Activated effector memory CD4-positive, alpha-beta T cell treated with Interleukin-2 at 50 U/mL for 16 hours (primary cell): ENCODE data around the gene CREBRF.
"Not testable (repeated sequence)": the region's sequence is repeated elsewhere in the genome, so short reads cannot be mapped to it uniquely, and the experiment has no call there.

Source experiments
- DNase-seq: peaks from one replicate; pipeline ENCODE4 v3.0.0-alpha.2; 2020

CREBRF gene

DNA sequence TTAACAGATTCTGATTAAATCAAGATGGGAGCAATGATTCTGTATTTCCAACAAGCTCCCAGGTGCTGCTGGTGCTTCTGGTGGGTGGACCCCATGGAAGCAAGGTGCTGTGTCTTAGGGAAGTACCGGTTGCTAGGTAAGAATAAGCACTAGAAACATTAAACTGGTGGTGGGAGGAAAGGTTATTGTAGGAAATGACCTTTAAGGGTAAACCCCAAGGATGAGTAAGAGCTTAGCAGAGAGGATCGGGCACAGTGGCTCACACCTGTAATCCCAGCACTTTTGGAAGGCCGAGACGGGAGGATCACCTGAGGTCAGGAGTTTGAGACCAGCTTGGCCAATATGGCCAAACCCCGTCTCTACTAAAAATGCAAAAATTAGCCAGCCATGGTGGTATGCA lies 16.2 kb upstream of the CREBRF start:
- no peak for DNase-seq

DNA sequence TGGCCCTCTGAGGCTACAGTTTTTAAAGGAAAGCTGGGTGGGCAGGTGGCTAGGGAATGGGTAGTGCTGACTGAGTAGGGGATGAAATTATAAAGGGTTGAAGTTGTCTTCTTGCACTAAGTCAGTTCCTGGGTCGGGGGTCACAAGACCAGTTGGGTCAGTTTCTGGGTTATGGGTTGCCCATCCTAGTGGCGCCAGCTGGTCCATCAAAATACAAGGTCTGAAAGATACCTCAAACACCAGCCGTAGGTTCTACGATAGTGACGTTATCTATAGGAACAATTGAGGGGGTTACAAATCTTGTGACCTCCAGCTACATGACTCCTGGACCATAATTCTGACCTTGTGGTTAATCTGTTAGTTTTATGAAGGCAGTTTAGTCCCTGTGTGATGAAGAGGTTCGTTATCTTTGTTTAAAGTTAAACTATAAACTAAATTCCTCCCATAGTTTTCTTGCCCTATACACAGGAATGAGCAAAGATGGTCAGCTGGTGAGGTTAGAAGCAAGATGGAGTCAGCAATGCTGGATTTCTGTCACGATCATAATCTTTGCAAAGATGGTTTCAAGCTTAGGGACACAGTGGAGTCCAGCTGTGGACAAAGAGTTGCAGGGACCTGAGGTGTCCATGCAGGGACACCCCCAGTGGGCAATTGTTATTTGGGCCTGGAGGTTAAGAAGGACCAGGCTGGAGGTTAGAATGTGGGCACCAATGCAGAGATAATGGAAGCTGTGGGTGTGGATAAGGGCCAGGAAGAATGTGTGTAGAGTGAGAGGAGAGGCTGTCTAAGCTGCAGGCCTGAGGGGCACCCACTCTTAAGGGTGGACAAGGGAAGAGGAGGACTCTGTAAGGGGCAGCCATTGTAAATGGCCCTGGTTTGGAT lies 14.0 kb upstream of the CREBRF start:
- no peak for DNase-seq

DNA sequence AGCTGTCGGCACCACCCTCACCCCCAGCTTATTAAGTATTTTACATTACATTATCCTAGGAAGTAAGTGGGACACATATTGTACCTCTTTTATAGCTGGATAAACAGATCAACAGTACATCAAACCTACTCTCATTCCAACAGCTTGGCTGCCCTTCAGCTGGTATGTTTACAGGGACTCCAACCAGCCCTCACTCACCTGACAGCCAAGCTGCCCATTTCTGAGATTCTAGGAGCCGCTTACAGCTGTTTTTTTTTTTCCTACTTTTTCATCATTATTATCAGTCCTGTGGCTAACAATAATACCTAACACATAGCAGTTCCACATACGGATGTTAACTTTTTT lies 13.4 kb upstream of the CREBRF start:
- DNase-seq: no peak

DNA sequence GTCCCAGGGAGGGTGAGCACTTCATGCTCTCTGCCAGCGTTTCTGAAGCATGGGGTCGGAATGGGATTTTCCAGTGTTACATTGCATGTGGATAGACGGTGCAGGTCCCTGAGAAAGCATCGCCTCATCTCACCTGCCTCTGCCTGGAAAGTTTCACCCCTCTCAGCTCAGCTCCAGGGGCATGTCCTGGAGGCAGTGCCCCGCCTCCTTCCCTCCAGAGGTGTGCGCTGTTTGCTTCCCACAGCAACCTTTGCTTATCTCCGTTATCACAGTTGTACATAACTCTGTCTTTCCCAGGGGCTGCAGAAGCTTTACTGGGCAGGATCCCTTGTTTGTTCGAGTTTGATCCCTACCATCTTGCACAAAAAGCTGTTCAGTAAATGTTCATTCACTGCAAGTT lies 10.7 kb upstream of the CREBRF start:
- DNase-seq: no peak

DNA sequence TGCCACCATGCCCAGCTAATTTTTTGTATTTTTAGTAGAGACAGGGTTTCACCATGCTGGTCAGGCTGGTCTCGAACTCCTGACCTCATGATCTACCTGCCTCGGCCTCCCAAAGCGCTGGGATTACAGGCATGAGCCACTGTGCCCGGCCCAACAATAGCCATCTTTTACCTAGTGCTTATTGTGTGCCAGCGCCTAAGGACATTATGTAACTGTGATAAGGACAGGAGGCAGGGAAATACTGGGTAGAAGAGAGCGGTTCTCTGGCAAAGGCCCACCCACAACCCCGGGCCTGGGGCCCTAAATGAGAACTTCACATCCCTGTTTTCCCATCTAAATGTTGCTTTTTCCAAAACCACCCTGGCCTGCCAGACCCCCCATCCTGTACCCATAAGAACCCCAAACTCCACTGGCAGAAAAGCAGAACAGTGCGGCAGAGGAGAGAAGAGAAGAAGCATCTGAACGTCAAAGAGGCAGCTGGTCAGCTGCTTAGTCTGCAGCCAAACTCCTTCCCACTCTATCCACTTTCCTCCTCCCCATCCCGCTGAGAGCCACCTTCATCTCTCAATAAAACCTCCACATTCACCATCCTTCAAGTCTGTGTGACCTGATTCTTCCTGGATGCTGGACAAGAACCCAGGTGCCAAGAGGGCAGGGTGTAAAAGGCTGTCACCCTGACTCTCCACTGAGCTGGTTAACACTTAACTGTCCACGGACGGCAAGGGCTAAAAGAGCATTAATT lies 8.9 kb upstream of the CREBRF start:
- DNase-seq: not testable (repeated sequence)

DNA sequence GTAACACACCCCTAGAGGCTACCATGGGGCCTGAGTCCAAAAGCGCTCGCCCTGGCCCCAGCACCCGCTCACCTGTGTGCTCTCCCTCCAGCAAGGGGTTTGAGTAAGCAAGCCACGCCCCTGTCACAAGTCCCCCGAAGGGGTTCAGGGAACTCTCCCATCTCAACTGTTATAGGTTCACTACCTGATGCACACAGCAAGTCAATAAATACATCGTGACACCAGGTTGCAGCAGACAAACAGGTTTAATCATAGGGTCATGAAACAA lies 8.4 kb upstream of the CREBRF start:
- no peak for DNase-seq

DNA sequence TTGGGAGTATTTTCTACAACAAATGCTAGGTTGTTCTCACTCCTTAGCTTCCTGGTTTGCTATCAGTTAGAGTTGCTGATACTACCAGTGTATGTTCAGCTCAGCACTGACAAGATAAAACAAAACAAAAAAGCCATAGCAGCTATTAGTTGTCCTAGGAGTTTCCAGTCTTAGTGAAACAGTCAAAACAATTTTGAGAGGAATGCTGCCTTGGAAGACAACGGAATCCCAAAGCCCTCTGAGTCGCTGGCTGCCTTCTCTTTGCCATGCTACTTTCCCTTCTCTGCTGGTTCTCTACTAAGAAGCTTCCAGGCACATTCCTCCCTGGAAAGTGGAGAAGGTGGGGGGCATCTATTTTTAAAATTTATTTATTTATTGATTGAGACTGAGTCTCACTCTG lies 5.4 kb upstream of the CREBRF start:
- no peak for DNase-seq

DNA sequence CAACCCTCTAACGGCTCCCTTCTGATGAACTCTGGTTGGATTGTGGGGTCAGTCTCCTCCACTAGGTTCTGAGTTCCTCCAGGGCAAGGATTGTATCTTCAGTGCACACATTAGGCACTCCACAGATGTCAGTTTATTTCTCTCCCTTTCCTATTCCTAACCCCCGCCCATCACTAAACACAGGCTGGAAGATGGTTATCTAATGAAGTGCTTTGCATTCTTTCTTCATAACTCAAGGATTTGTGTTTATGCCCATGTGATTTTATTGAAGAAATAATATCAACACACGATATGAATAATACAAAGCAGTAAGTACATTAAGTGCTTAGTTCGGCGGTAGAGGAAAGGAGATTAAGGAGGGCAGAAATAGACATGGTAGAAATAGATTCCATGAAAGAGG lies 4.4 kb upstream of the CREBRF start:
- no peak for DNase-seq

DNA sequence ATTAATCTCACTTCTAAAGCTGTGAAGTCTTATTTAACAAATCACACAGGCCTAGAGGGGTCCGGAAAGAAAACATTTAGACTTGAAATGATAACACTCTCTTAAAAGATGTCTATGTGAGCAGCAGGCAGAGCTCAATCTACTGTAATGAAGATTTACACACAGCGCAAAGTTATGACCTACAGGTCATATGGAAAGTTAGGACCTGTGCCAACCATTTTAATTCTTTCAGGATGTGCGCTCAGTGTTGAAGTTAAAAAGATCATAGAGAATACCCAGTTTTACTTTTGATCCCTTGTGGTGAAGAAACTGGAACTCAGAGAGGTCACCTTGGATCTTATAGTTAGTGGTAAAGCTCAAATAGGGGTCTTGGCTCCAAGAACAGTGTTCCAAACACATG lies 3.1 kb upstream of the CREBRF start:
- no peak for DNase-seq

DNA sequence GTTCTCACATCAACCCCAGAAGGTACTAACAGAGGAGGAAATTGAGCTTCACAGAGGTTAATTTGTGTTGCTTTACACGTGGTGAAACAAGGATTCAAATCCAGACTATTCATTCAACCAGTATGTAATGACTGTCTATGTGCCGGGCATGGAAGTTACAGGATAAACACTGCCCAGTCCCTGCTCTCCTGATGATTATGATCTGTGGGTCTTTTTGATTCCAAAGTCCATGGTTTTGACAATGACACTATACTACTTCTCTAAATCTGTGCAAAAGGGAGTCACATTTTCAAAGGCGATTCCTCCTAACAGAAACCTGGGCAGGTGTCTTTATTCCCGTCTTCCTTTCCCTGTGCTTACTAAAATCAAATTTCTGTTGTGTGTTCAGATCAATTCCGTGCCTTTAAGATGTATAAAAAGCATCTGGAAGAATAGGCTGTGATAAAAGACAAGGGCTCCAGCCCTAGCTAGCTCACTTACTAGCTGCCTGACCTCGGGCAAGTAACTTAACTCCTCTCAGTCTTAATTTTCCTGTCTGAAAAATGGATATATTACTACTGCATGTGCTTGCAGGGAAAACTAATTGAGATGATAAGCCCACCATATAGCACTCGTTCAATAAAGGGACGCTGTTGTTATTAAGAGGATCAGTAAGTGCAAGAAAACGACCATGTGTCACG lies 970 bp upstream of the CREBRF start:
- no peak for DNase-seq

DNA sequence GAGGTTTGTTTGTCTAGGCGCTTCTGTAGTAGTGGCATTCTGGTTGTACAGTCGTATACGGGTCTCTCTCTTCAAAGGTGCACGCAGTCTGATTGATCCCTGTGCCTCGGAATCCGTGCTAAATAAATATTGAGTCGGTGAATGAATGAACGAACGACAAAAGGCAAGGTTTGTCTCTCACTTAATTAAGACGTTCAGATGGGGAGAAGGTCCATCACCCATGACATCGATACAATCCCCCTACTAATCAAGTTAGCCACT lies 500 bp upstream of the CREBRF start:
- no peak for DNase-seq

DNA sequence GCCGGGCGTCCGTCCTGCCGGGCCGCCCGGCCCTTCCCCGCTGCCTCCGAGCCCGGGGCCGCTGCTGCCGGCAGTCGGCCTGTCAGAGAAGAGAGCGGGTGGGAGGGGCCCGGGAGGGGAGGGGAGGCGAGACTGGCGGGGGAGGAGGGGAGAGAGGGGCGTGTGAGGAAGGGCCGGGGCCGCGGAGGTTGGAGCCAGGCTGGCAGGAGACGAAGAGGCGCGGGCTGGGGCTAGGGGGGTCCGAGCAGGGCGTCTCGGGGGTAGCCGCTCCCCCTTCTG lies 570 bp downstream of the CREBRF start:
- no peak for DNase-seq

DNA sequence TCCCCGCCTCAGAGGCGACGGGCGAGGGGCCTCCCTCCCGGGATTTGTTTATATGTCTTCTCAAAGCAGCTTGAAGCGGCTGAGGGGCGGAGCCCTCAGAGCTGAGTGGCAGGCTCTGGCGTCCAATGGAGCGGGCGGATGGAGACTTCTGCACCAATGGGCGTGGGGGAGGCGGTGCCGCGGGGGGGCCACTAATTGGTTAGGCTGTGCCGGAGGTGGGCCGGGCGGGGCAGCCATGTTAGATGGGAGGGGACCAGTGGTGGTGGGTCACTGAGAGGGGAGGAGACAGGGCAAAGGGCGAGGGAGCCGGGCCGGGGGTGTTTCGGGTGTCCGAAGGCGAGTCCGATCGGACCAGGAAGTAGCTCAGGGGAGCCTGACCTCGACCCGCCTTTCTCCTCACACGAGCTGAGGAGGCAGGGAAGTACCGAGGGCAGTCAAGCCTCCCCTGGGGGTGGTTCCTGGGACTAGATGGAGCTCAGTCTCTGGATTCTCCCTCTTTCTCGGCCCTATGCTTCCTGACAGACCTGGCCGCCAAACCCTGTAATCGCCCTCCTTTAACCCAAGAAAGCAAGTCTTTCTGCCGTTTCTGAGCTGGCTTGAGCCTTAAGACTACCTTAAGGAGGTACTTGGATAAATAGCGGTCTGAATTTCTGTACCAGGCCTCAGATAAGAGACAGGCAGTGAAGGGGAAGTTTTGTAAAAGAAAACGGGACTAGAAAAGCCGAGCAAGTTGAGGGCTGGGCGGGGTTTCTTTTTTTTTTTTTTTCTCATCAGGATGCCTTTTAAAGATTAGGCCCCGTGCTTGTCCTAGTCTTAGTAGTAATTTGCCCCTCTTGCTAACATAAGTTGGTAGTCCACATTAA lies 1.1 kb downstream of the CREBRF start:
- DNase-seq: peak; percentile 98

DNA sequence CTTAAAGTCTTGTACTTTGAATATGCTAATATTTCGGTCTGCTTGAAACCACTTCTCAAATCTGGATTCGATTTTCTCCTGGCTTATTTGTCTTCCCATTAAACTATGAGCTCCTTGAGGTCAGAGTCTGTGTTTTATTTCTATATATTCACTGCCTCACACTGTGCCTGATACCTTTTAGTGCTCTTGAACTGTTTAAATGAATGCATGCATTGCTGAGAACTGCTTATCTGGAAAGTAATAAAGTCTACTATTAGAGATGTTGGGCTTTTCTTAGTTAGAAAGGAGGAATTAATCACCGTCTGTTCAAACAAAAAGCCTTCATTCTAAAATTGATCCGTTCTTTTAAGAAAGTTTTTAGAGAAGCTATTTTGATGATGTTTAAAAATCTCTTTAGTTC lies 6.0 kb downstream of the CREBRF start:
- DNase-seq: no peak

DNA sequence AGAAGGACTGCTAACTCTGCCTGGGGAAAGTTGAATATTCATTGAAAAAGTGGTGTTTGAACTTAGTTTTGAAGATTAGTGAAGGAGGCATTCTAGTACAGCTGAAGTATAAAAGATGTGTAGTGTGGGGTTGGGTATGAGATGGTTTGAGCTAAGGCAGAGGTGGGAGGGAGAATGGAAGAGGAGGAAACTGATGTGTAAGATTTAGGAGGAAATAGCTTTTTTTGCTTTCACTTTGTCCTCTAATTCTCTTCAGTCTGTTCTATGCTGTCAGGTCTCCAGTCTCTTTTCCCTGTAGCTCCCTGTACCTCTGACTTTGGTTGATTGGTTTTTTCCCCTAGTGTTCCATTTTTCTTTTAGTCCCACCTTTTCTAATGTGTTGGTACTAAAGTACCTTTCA lies 9.0 kb downstream of the CREBRF start:
- DNase-seq: no peak

DNA sequence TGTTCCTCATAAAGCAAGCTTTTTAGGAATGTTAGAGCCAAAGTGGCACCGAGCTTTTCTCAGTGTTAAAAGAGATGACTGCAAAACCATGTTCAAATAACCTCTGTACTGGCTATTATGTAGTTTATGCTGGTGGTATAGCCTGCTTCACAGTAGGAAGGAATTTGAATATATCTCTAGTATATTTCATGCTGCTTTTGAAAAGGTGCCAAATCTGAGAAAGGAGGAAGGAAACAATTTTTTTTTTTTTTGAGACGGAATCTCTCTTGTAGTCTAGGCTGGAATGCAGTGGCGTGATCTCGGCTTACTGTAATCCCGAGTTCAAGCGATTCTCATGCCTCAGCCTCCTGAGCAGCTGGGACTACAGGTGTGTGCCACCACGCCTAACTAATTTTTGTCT lies 13.5 kb downstream of the CREBRF start:
- DNase-seq: no peak

DNA sequence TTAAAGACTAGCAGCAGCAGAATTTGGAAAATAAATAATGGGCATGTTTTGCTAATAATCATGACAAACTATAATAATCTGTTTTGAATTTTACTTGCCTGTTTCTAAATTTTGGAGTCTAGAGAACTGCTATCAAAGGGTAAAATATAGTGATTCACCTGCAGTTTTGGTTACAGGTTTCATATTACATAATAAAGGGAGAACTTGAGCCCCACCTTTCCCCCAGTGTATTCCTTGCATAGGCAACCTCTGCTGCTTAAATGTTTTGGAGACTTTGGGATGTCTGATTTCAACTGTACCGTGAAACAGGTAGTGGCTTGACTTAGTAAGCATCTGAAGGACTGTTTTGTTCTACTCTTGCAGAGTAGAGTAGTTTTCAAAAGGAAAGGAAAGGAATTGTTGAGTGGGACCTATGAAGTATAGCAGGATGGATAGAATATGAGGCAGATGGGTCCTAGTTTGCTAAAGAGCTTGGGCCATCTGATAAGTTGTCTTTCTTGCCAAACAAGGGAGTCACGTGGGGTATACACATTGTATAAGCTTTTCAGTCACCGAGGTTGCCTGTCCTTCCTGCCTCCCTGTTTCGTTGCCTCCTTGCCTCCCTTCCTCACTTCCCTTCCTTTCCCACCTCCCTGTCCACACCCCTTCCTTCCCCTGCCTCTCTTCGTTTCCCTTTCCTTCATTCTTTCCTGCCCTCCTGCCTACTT lies 19.1 kb downstream of the CREBRF start:
- no peak for DNase-seq

DNA sequence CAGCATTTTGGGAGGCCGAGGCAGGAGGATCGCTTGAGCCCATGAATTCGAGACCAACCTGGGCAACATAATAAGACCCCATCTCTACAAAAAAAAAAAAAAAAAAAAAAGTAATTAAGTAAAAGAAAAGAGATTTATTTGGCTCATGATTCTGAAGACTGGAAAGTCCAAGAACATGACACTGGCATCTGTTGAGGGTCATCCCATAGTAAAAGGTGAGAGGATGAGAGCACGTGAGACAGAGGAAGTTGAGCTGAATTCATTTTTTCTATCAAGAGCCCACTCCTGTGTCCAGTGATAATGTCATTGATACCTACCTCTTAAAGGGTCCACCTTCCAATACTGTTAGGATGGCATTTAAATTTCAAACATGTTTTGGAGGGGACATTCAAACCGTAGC lies 19.8 kb downstream of the CREBRF start:
- no peak for DNase-seq

DNA sequence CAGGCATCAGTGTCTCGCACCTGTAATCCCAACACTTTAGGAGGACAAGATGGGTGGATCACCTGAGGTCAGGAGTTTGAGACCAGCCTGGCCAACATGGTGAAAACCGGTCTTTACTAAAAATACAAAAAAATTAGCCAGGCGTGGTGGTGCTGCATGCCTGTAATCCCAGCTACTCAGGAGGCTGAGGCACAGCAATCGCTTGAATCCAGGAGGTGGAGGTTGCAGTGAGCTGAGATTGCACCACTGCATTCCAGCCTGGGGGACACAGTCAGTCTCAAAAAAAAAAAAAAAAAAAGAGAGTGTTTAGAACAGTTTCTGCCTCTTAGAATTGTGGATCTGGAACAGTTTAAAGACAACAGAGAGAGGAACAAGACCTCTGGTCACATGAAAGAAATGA lies 20.3 kb downstream of the CREBRF start:
- DNase-seq: not testable (repeated sequence)

DNA sequence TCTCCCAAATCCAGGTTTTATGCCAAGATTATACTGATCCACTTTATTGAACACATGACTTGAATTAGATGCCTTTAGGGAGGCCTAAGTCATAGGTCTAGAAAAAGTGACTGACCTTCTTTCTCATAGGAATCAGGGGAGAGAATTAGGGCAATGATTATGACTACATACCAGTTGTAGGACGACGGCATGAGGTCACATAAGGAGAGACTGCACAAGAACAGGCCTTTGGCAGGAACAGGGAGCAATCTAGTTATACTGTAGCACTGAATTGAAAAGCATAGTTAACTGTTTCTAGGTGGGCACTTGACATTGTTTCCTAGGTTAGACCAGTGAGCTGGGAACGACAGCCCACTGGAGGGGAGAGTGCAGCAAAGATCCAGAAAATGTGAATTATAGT lies 22.7 kb downstream of the CREBRF start:
- DNase-seq: no peak

DNA sequence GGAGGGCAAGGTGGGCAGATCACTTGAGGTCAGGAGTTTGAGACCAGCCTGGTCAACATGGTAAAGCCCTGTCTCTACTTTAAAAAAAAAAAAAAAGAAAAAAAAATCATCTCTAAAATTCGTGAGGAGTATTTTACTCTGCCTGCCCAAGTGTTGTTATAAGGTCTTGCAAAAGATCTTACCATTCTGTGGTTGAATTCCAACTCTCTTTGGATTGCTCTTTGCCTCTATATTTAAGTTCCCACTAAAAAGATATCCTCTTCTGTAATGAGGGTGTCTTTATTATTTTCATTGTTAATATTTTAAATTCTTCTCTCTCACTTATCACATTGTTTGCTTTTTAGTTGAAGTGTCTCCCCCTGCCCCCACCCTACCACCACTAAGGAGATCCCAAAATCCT lies 33.4 kb downstream of the CREBRF start:
- no peak for DNase-seq

DNA sequence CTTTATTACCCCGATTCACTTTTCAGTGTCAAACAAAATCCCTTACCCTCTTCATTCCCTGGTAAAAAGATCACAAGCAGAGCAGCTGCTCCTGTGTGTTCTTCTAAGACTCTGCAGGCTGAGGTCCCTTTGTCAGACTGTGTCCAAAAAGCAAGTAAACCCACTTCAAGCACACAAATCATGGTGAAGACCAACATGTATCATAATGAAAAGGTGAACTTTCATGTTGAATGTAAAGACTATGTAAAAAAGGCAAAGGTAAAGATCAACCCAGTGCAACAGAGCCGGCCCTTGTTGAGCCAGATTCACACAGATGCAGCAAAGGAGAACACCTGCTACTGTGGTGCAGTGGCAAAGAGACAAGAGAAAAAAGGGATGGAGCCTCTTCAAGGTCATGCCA lies 34.5 kb downstream of the CREBRF start:
- no peak for DNase-seq

DNA sequence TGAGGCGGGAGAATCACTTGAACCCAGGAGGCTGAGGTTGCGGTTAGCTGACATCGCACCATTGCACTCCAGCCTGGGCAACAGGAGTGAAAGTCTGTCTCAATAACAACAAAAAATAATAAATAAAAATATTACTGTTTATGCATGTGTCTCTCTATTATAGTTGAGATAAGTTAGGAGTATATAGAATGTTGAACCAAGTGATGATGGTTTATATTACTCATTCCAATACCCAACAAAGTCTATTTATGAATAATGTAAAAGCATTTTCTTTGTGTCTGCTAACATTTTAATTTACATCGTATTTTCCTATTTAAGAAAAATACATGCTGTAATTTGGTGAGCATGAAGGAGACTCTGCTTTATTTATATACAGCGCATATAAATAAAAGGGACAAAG lies 35.8 kb downstream of the CREBRF start:
- DNase-seq: no peak
